CD4-positive, alpha-beta memory T cell (primary cell): Measurements from ENCODE around the gene MTCL1. TPM values are rescaled to one million over a fixed set of nuclear protein-coding genes. Genes with fewer than 3 reads are reported as not detected.

Experiments
- CTCF ChIA-PET: fragments of 350-600 bp; sonication (Branson Sonifier 250); formaldehyde crosslinking; loops from one replicate; lab custom pipeline; 2021; ENCODE audit warnings: inconsistent platforms; ENCODE audit not compliant: partially characterized antibody; lab: Charles Lee
- POLR2A ChIA-PET: fragments of 350-600 bp; sonication (Branson Sonifier 250); formaldehyde crosslinking; loops from one replicate; lab custom pipeline; 2021; ENCODE audit not compliant: partially characterized antibody; lab: Charles Lee
- DNase-seq, 5 donors: peaks; one replicate each; pipeline versions ENCODE4 v3.0.0 to v3.0.0-alpha.2; 2020 to 2022; ENCODE audit warnings: mixed read lengths in 1 of 5
- H3K27ac ChIP-seq: one replicate; pipeline ENCODE4 v1.7.0; 2013; ENCODE audit warnings: low read depth, low read length
- H3K27me3 ChIP-seq: 2 replicates; pipeline ENCODE4 v1.7.0; 2013; ENCODE audit warnings: mild to moderate bottlenecking, low read length, moderate library complexity; ENCODE audit not compliant: insufficient read depth
- H3K36me3 ChIP-seq: 2 replicates; pipeline ENCODE4 v1.7.0; 2013; ENCODE audit warnings: mild to moderate bottlenecking, low read length, moderate library complexity; ENCODE audit not compliant: insufficient read depth
- H3K4me1 ChIP-seq: 2 replicates; pipeline ENCODE4 v1.7.0; 2013; ENCODE audit warnings: mild to moderate bottlenecking, low read length, moderate library complexity; ENCODE audit not compliant: insufficient read depth
- H3K4me3 ChIP-seq, 2 donors: one replicate each; pipeline ENCODE4 v1.7.0; 2013; ENCODE audit warnings: low read length in 2 of 2, mild to moderate bottlenecking in 1 of 2
- H3K9me3 ChIP-seq, 2 donors: one replicate each; pipeline ENCODE4 v1.7.0; 2013; ENCODE audit warnings: low read length in 2 of 2, control low read depth in 1 of 2; ENCODE audit not compliant: control insufficient read depth in 1 of 2
- H3K27ac Mint-ChIP-seq, 7 donors: one replicate each; pipeline ENCODE4 v1.8.0; 2020 to 2021; ENCODE audit warnings: mixed read lengths in 7 of 7, mild to moderate bottlenecking in 6 of 7, inconsistent platforms in 3 of 7, moderate library complexity in 3 of 7
- H3K27me3 Mint-ChIP-seq, 2 donors: one replicate each; pipeline ENCODE4 v1.8.0; 2020 to 2021; ENCODE audit warnings: mixed read lengths in 2 of 2
- H3K36me3 Mint-ChIP-seq, 2 donors: one replicate each; pipeline ENCODE4 v1.8.0; 2020 to 2021; ENCODE audit warnings: mixed read lengths in 2 of 2, inconsistent platforms in 1 of 2, mild to moderate bottlenecking in 1 of 2
- H3K4me1 Mint-ChIP-seq, 4 donors: one replicate each; pipeline ENCODE4 v1.8.0; 2020 to 2021; ENCODE audit warnings: mixed read lengths in 4 of 4, mild to moderate bottlenecking in 1 of 4
- H3K4me3 Mint-ChIP-seq, 8 donors: one replicate each; pipeline ENCODE4 v1.8.0; 2020 to 2021; ENCODE audit warnings: mixed read lengths in 8 of 8, mild to moderate bottlenecking in 7 of 8, moderate library complexity in 6 of 8, inconsistent platforms in 3 of 8
- H3K9me3 Mint-ChIP-seq, 8 donors: one replicate each; pipeline ENCODE4 v1.8.0; 2020 to 2021; ENCODE audit warnings: mixed read lengths in 8 of 8, mild to moderate bottlenecking in 5 of 8, inconsistent platforms in 3 of 8, moderate library complexity in 1 of 8
- intact Hi-C: fragments of 100-400 bp; cut with micrococcal nuclease; formaldehyde crosslinking; loops from one replicate; pipeline ENCODE4 v1.15.1; 2023
- polyA plus RNA-seq, 2 donors: library from polyadenylated mRNA; unstranded; fragments of 300-500 nt; fragmentation: Illumina TruSeq; gene quantifications; one replicate each; pipeline ENCODE4 v1.2.3, GENCODE V29; 2021
- total RNA-seq, 2 experiments: library from RNA; stranded (reverse); gene quantifications; one replicate each; pipeline ENCODE4 v1.2.3, GENCODE V29; 2021

MTCL1 gene
- total and polyA plus RNA-seq, 4 experiments from 2014 or later = 0.29 to 0.36 TPM; not detected in 2

DNA sequence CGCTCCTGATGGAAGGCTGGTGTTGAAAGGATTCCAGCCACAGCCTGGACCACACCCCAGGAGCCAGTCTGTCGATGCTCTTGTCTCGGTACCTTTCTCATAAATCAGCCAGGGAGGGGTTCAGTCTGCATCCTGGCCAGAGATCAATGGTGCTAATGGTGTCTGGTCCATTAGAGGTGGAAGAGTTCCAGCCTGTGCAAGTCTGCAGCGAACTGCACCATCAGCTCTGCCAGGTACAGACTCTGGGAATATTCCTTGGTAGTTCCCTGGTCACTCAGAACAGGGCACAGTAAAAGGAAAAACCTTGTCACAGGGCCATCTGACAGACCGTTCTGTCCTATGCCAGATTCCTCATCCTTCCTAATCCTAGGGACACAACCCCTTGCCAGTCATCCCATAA, 164.3 kb downstream of the MTCL1 start:
- peaks cover 0 to 2% (median 0%) of the 10 kb centered on the region in 8 donors for H3K9me3 Mint-ChIP-seq
- ChIA-PET CTCF (no interaction called here), POLR2A (no interaction called here)
- Histone ChIP-seq H3K9me3 (no peaks in the 10 kb centered on the region), H3K27ac (no peak overlapping the region), H3K36me3 (no peaks in the 10 kb centered on the region), H3K27me3 (no peaks in the 10 kb centered on the region), H3K4me3 (no peak overlapping the region), H3K4me1 (no peaks in the 10 kb centered on the region)
- H3K27ac Mint-ChIP-seq = peak overlapping the region in 1 of 7 donors; percentile 48
- peaks cover 2 to 4% of the 10 kb centered on the region in 2 donors for H3K27me3 Mint-ChIP-seq
- H3K4me1 Mint-ChIP-seq = no peaks in the 10 kb centered on the region
- DNase-seq = no peak
- intact Hi-C loops = no loop called here
- H3K4me3 Mint-ChIP-seq = no peak overlapping the region
- H3K36me3 Mint-ChIP-seq = no peaks in the 10 kb centered on the region

DNA sequence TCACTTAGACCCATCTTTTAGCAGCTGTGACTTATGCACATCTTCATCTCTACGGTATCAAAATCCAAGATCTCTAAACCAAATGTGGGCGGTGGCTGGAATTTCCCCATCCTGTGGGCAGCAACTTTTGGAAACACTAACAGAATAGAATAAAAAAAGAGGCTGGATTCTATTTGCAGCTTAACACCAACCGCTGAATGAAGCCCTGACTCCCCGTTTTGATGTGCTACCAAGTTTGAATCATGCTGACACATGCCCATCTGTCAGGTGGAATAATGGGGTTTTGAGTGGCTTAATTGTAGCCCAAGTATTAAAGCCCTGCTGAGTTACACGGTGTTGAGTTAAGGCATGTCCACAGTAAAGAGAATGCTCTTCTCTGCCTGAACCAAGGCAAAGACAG, 165.2 kb downstream of the MTCL1 start:
- no peak for DNase-seq
- Histone ChIP-seq H3K9me3 (no peaks in the 10 kb centered on the region), H3K4me1 (no peaks in the 10 kb centered on the region), H3K36me3 (no peaks in the 10 kb centered on the region), H3K27ac (no peak overlapping the region), H3K4me3 (no peak overlapping the region), H3K27me3 (no peaks in the 10 kb centered on the region)
- H3K4me1 Mint-ChIP-seq = no peaks in the 10 kb centered on the region
- H3K9me3 Mint-ChIP-seq = peaks cover 0 to 2% (median 0%) of the 10 kb centered on the region in 8 donors
- H3K27ac Mint-ChIP-seq = no peak overlapping the region
- ChIA-PET CTCF (no interaction called here), POLR2A (no interaction called here)
- intact Hi-C loops = no loop called here
- H3K27me3 Mint-ChIP-seq = peaks cover 2 to 5% of the 10 kb centered on the region in 2 donors
- no peaks in the 10 kb centered on the region for H3K36me3 Mint-ChIP-seq
- H3K4me3 Mint-ChIP-seq = no peak overlapping the region

DNA sequence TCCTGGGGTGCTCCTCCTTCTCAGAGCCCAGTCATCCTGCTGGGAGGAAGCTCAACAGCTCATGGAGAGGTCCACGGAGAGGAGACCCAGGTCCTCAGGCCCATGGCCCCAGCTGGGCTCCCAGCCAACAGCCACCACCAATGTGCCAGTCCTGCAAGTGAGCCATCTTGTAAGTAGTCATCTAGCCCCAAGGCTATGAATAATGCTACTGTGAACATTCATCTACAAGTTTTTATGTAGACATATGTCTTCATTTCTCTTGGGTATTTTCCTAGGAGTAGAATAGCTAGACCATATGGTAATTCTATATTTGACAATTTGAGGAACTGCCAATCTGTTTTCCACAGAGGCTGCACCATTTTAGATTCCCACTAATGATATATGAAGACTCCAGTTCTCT, 166.1 kb downstream of the MTCL1 start:
- no peaks in the 10 kb centered on the region for H3K27me3 ChIP-seq
- Mint-ChIP-seq H3K27ac (no peak overlapping the region), H3K36me3 (no peaks in the 10 kb centered on the region), H3K27me3 (peaks cover 0 to 7% of the 10 kb centered on the region in 2 donors), H3K4me3 (no peak overlapping the region), H3K4me1 (no peaks in the 10 kb centered on the region), H3K9me3 (peaks cover 0 to 2% (median 0%) of the 10 kb centered on the region in 8 donors)
- POLR2A ChIA-PET = no interaction called here
- no peaks in the 10 kb centered on the region for H3K36me3 ChIP-seq
- no peak overlapping the region for H3K27ac ChIP-seq
- CTCF ChIA-PET = interaction anchor here (1.0 kb wide), 1 partner anchor 175 kb away, joined by 3 read pairs; no protein-coding TSS in a partner anchor
- intact Hi-C loops = no loop called here
- H3K4me1 ChIP-seq = no peaks in the 10 kb centered on the region
- no peak overlapping the region for H3K4me3 ChIP-seq
- DNase-seq = no peak
- no peaks in the 10 kb centered on the region for H3K9me3 ChIP-seq

DNA sequence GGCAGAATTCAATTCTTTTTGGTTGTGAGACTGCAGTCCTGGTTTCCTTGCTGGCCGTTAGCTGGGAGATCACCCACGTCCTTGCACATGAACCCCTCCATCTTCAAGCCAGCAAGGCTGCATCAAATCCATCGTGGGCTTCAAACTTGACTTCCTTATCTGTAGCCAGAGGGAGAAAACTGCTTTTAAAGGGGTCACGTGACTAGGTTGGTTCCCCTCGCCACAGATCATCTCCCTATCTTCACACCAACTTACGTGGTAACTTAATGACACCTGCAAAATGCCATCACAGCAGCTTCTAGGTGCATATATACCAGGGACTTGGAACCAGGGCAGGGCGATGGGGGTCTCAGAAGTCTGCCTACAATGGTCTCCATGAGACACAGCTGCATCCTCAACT, 169.5 kb downstream of the MTCL1 start:
- peaks cover 0 to 1% (median 0%) of the 10 kb centered on the region in 8 donors for H3K9me3 Mint-ChIP-seq
- CTCF ChIA-PET = no interaction called here

DNA sequence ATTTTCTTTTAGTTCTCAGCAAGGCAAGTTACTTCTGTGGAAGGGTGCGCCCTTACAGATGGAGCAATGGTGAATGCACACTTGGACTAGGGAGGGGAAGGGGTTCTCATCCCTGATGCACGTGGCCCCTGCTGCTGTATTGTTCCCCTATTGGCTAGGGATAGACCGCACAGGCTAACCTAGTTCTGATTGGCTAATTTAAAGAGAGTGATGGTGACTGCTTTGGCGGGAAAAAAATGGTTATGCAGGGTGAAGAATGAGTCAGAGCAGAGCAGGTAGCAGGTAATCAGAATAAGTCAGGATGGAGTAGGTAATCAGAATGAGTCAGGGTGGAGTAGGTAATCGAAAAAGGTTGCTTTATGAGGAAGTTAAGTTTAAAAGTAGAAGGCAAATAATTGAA, 171.5 kb downstream of the MTCL1 start:
- Mint-ChIP-seq H3K4me1 (no peaks in the 10 kb centered on the region), H3K27ac (no peak overlapping the region), H3K9me3 (peaks cover 0 to 10% (median 5%) of the 10 kb centered on the region in 8 donors), H3K36me3 (peaks cover 0 to 2% of the 10 kb centered on the region in 2 donors), H3K4me3 (no peak overlapping the region), H3K27me3 (peaks cover 7% of the 10 kb centered on the region in 2 donors)
- Histone ChIP-seq H3K4me3 (no peak overlapping the region), H3K9me3 (no peaks in the 10 kb centered on the region), H3K27me3 (no peaks in the 10 kb centered on the region), H3K36me3 (no peaks in the 10 kb centered on the region), H3K4me1 (no peaks in the 10 kb centered on the region), H3K27ac (no peak overlapping the region)
- DNase-seq = no peak
- CTCF ChIA-PET = no interaction called here
- intact Hi-C loops = no loop called here
- POLR2A ChIA-PET = no interaction called here

More for the DNA sequence above, 169.5 kb downstream of the MTCL1 start:
- no peaks in the 10 kb centered on the region for H3K36me3 ChIP-seq
- H3K4me3 ChIP-seq = no peak overlapping the region
- intact Hi-C loops = no loop called here
- H3K27me3 ChIP-seq = no peaks in the 10 kb centered on the region
- H3K36me3 Mint-ChIP-seq = no peaks in the 10 kb centered on the region
- no peak overlapping the region for H3K4me3 Mint-ChIP-seq
- no peak overlapping the region for H3K27ac Mint-ChIP-seq
- no peaks in the 10 kb centered on the region for H3K4me1 Mint-ChIP-seq
- peaks cover 2 to 6% of the 10 kb centered on the region in 2 donors for H3K27me3 Mint-ChIP-seq
- H3K27ac ChIP-seq = no peak overlapping the region
- POLR2A ChIA-PET = no interaction called here
- no peak for DNase-seq
- no peaks in the 10 kb centered on the region for H3K4me1 ChIP-seq
- no peaks in the 10 kb centered on the region for H3K9me3 ChIP-seq

DNA sequence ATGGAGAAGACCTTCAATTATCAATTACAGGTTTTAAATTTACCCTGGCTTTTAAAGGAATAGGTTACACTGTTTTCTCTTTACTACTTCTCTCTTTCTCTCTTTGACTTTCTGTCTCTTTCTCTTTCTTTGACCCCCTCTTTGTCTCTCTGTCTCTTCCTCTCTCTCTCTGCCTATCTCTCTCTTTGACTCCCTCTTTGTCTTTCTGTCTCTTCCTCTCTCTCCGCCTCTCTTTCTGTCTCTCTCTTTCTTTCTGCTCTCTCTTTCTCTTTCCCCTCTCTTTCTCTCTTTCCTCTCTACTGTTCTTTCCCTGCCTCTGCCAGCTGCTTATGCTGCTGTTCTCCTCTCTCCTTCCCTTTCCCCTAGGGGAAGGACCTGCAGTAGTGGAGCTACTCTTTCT, 175.7 kb downstream of the MTCL1 start:
- no peaks in the 10 kb centered on the region for H3K36me3 ChIP-seq
- Mint-ChIP-seq H3K36me3 (peaks cover 5 to 7% of the 10 kb centered on the region in 2 donors), H3K27me3 (peaks cover 5 to 9% of the 10 kb centered on the region in 2 donors), H3K9me3 (peaks cover 2 to 28% (median 24%) of the 10 kb centered on the region in 8 donors), H3K4me3 (no peak overlapping the region), H3K27ac (no peak overlapping the region), H3K4me1 (no peaks in the 10 kb centered on the region)
- DNase-seq = no peak
- no peak overlapping the region for H3K4me3 ChIP-seq
- no peak overlapping the region for H3K27ac ChIP-seq
- no peaks in the 10 kb centered on the region for H3K27me3 ChIP-seq
- ChIA-PET POLR2A (no interaction called here), CTCF (no interaction called here)
- intact Hi-C loops = no loop called here
- H3K4me1 ChIP-seq = no peaks in the 10 kb centered on the region
- H3K9me3 ChIP-seq = no peaks in the 10 kb centered on the region

Other genes starting within 250 kb of the MTCL1 start
- 10 to 100 TPM; 20.7 to 20.8 TPM for gene RAB12, start 96.1 kb upstream of the MTCL1 start, total RNA-seq
- gene RAB12, start 96.1 kb upstream of the MTCL1 start, polyA plus RNA-seq = under 1 TPM; 0.11 to 0.36 TPM